HEK293 (cell line): ENCODE data around the gene HS1BP3.

Source experiments
- ZNF311 ChIP-seq: fragments of 450-650 bp; formaldehyde crosslinking; IDR thresholded peaks from 2 replicates; pipeline ENCODE4 v1.5.1; 2017; ENCODE audit warnings: missing biosample characterization, missing genetic modification characterization, borderline replicate concordance
- TF ChIP-seq, protein P1 (sequence below): fragments of 450-650 bp; formaldehyde crosslinking; IDR thresholded peaks from 2 replicates; pipeline ENCODE4 v1.5.1; 2016; ENCODE audit warnings: missing biosample characterization, missing genetic modification characterization

DNA sequence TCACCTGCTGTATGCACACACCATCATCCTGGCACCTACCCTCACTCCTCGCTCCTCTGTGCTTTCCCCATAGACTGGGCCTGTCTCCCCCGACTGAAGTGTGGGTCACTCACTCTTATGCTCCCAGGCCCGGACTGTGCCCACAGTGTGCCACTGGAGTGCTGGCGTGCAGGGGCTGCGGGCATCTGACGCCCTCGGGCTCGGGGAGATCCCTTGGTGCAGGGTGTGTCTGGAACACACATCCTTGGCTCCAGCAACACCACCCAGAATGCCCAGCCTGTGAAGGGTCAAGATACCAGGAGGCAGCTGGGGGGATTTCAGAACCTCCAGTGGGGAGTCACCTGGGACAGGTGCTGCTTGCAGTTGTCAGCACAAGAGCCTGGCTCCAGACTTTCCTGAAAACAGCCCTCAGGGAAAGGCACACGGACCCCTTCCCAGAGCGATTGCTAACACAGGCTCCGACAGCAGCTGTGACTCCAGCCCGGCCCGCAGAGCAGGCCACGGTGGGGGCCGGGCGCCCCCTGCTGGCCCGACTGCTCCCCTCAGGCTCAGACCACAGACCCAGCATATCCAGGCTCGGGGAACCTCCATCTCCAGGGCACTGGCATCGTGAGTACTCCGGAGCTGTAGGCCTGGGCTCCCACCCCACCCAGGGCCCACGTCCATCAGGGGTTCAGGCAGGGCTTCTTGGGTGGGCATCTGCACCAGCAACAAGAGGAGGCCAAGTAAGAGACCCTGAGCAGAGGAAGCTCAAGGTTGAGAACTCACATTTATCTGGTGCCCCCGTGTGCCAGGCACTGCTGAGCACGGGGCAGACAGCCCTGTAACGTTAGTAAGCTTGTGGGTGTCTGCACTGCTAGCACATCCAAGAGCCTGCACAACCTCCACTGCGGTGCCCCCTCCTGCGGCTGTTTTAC, 8.6 kb downstream of the HS1BP3 start:
- TF ChIP-seq ZNF311 (tag by site-specific recombination), result no peak
- TF ChIP-seq, protein P1, sequence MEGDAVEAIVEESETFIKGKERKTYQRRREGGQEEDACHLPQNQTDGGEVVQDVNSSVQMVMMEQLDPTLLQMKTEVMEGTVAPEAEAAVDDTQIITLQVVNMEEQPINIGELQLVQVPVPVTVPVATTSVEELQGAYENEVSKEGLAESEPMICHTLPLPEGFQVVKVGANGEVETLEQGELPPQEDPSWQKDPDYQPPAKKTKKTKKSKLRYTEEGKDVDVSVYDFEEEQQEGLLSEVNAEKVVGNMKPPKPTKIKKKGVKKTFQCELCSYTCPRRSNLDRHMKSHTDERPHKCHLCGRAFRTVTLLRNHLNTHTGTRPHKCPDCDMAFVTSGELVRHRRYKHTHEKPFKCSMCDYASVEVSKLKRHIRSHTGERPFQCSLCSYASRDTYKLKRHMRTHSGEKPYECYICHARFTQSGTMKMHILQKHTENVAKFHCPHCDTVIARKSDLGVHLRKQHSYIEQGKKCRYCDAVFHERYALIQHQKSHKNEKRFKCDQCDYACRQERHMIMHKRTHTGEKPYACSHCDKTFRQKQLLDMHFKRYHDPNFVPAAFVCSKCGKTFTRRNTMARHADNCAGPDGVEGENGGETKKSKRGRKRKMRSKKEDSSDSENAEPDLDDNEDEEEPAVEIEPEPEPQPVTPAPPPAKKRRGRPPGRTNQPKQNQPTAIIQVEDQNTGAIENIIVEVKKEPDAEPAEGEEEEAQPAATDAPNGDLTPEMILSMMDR, result peak; percentile 88
